Ovary (tissue), 3 donors: ENCODE data around the gene MAGT1.
"Not testable (repeated sequence)": the region's sequence is repeated elsewhere in the genome, so short reads cannot be mapped to it uniquely, and the experiment has no call there.

ENCODE experiments used
- POLR2A ChIP-seq: fragments of 450-650 bp; IDR thresholded peaks from one replicate; pipeline ENCODE4 v1.6.1; 2017; ENCODE audit warnings: antibody characterized with exemption, mild to moderate bottlenecking, moderate library complexity
- TF ChIP-seq, protein P1 (sequence below), 3 donors: fragments of 450-650 bp in 2 of 3; fragments of 200-600 bp in 1 of 3; IDR thresholded peaks; one replicate each; pipeline versions ENCODE4 v1.5.1 to v1.8.0; 2016 to 2022; ENCODE audit warnings: antibody characterized with exemption in 3 of 3, mild to moderate bottlenecking in 1 of 3
- donor health status: DM: no; HTN: no; CAD: no.

DNA sequence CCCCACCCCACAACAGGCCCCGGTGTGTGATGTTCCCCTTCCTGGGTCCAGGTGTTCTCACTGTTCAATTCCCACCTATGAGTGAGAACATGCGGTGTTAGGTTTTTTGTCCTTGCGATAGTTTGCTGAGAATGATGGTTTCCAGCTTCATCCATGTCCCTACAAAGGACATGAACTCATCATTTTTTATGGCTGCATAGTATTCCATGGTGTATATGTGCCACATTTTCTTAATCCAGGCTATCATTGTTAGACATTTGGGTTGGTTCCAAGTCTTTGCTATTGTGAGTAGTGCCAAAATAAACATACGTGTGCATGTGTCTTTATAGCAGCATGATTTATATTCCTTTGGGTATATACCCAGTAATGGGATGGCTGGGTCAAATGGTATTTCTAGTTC, 13.8 kb downstream of the MAGT1 start:
- TF ChIP-seq, protein P1, sequence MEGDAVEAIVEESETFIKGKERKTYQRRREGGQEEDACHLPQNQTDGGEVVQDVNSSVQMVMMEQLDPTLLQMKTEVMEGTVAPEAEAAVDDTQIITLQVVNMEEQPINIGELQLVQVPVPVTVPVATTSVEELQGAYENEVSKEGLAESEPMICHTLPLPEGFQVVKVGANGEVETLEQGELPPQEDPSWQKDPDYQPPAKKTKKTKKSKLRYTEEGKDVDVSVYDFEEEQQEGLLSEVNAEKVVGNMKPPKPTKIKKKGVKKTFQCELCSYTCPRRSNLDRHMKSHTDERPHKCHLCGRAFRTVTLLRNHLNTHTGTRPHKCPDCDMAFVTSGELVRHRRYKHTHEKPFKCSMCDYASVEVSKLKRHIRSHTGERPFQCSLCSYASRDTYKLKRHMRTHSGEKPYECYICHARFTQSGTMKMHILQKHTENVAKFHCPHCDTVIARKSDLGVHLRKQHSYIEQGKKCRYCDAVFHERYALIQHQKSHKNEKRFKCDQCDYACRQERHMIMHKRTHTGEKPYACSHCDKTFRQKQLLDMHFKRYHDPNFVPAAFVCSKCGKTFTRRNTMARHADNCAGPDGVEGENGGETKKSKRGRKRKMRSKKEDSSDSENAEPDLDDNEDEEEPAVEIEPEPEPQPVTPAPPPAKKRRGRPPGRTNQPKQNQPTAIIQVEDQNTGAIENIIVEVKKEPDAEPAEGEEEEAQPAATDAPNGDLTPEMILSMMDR (IDR thresholded peaks at IDR 0.05): not testable (repeated sequence)
- not testable (repeated sequence) for TF ChIP-seq POLR2A
